SK-N-MC (cell line): ENCODE data around the gene TMPRSS4.

Source experiments
- DNase-seq: peaks from one replicate; pipeline ENCODE4 v3.0.0-alpha.2; 2011; ENCODE audit warnings: low read depth, low spot score
- H3K27ac ChIP-seq: fragments of 200-600 bp; sonication (generic); 2 replicates; pipeline ENCODE4 v1.5.1; 2016; ENCODE audit warnings: mixed run types
- H3K36me3 ChIP-seq: fragments of 200-600 bp; sonication (generic); 2 replicates; pipeline ENCODE4 v1.6.1; 2017; ENCODE audit warnings: antibody characterized with exemption, low read length, mixed read lengths; ENCODE audit not compliant: insufficient read depth
- H3K4me3 ChIP-seq: fragments of 200-600 bp; sonication (generic); 2 replicates; pipeline ENCODE4 v1.5.1; 2016
- H3K9ac ChIP-seq: fragments of 200-600 bp; sonication (generic); 2 replicates; pipeline ENCODE4 v1.8.0; 2017; ENCODE audit warnings: mixed run types, mixed read lengths; ENCODE audit not compliant: insufficient read length
- H3K9me3 ChIP-seq: fragments of 200-600 bp; sonication (generic); 2 replicates; pipeline ENCODE4 v1.6.1; 2017; ENCODE audit warnings: low read depth, mild to moderate bottlenecking, antibody characterized with exemption, low read length, moderate library complexity, mixed read lengths
- EZH2 ChIP-seq: fragments of 200-600 bp; sonication (generic); IDR thresholded peaks from one replicate; pipeline ENCODE4 v1.6.1; 2017; ENCODE audit warnings: antibody characterized with exemption
- FOXP2 ChIP-seq: optimal IDR thresholded peaks from 2 replicates; pipeline ENCODE3; 2011; ENCODE audit warnings: mild to moderate bottlenecking, moderate library complexity; ENCODE audit not compliant: insufficient read depth; ENCODE audit errors: extremely low read length, control extremely low read depth
- POLR2AphosphoS5 ChIP-seq: IDR thresholded peaks from 2 replicates; pipeline ENCODE4 v1.6.1; 2012; ENCODE audit warnings: mild to moderate bottlenecking, low read depth, low read length, borderline replicate concordance

Gene TMPRSS4

DNA sequence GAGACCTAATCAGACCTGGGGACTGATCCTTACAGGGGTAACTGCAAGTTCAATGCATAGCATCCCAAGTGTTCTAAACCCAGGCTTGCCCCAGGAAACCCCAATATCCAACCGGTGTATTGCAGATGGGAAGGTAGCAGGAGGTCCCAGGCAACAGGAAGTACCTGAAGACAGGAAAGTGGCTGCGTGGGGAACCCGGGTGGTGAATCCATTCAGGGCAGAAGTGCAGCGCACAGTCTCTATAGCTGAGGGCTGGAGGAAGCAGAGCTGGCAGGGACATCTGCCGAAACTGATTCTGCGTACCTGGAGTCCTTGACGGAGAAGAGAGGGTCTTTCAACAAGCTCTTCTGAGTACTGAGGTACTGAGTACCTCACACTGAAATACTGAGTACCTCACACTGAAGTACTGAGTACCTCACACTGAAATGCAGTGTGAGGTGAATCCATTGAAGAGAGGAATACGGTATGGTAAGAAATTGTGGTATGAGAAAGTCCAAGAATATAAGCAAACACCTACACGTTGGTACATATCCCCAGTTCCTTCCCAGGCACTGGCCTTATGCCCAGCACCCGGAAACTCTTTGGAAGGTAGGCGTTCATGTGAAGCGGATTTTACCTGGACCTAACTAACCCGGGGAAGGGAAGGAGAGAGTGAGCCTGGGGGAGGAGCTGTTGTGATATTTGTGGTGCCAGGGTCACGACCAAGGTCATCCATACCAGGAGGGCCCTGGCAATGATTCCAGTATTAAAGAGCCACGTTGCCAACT lies 55.7 kb downstream of the TMPRSS4 start:
- H3K27ac ChIP-seq, result no peak overlapping the region
- TF ChIP-seq FOXP2 (no peak), EZH2 (no peak), POLR2AphosphoS5 (no peak)
- no peaks in the 10 kb centered on the region for H3K36me3 ChIP-seq
- H3K9me3 ChIP-seq, result no peaks in the 10 kb centered on the region
- DNase-seq, result no peak
- no peak overlapping the region for H3K9ac ChIP-seq
- H3K4me3 ChIP-seq, result no peak overlapping the region

- TF ChIP-seq POLR2AphosphoS5 (no peak), EZH2 (no peak), FOXP2 (no peak)
- no peak overlapping the region for H3K9ac ChIP-seq
- no peaks in the 10 kb centered on the region for H3K36me3 ChIP-seq
- H3K4me3 ChIP-seq, result no peak overlapping the region
- H3K27ac ChIP-seq, result no peak overlapping the region
- no peak for DNase-seq
- no peaks in the 10 kb centered on the region for H3K9me3 ChIP-seq
Observed at GRCh38 chr11:118133816-118134215, 56.9 kb downstream of the TMPRSS4 start.

DNA sequence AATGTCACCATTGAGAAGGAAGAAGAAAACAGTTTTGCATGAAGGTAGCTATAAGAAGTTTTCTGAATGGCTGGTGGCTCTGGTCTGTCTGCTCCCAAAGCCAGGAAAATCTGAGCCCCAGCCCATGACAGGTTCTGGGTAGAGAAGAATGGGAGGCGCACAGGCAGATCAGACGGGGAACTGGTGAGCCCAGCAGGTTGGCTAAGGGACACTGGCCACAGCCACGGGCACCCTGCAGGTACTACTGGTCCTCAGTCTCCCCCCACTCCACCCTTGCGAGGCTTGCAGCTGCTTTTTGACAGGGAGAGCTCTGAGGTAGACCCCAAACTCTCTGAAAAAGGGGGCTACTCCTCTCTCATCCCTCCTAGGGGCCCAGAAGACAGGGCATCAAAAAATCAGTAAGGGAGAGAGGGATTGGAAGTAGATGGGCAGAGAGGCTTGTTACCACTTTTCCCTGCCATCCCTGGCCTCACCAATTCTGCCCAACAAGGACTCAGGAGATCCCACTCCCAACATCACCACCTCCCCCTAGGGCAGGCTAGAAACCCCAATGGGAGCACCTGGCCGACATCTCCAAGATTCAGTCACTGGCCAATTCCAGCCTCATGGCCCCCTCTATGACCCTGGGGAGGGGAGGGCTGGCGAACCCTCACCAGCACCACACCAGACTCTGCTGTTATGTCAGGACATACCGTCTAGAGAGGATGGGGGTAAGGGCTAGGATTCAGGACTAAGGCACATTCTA lies 58.3 kb downstream of the TMPRSS4 start:
- Histone ChIP-seq H3K36me3 (no peaks in the 10 kb centered on the region), H3K4me3 (no peak overlapping the region), H3K27ac (no peak overlapping the region), H3K9me3 (no peaks in the 10 kb centered on the region), H3K9ac (no peak overlapping the region)
- TF ChIP-seq EZH2 (no peak), POLR2AphosphoS5 (no peak), FOXP2 (no peak)
- DNase-seq, result no peak

DNA sequence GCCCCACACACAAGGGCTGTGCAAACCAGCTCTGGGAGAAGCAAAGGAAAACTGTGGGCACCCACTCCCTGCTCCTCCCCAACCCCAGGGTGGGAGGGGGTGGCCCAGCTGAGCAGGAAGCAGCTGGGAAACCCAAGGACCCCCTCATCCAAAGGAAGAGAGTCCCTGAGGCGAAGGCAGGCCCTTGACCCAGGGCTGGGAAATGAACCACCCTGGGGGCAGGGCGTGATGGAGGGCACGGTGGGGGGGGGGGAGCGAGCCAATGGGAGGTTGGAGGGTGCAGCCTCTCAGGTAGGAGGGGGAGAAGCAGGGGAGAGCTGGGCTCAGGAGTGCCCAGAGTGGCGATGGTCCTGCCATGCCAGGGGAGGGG lies 58.9 kb downstream of the TMPRSS4 start:
- H3K9ac ChIP-seq, result no peak overlapping the region
- H3K36me3 ChIP-seq, result no peaks in the 10 kb centered on the region
- no peaks in the 10 kb centered on the region for H3K9me3 ChIP-seq
- H3K27ac ChIP-seq, result no peak overlapping the region
- DNase-seq, result no peak
- TF ChIP-seq EZH2 (no peak), FOXP2 (no peak), POLR2AphosphoS5 (no peak)
- H3K4me3 ChIP-seq, result no peak overlapping the region

DNA sequence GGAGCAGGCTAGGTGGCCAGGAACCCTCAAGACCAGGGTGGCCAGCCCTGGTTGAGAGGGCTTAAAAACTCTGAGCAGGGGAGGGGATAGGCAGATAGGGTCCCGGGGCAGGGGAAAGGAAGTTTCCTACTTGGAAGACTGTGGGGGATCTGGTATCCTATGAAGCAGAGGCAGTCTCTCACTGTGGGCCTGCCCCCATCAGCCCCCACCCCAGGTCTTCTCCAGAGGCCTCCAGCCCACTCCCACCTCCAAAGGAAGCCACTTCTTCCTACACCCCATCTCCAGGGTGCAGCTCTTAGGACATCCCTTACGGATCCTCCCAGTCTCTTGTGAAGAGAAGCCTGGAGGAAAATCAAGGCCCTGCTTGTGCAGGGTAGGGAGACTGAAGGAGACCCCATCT lies 59.5 kb downstream of the TMPRSS4 start:
- Histone ChIP-seq H3K36me3 (no peaks in the 10 kb centered on the region), H3K27ac (no peak overlapping the region), H3K9me3 (no peaks in the 10 kb centered on the region), H3K9ac (no peak overlapping the region), H3K4me3 (no peak overlapping the region)
- TF ChIP-seq FOXP2 (no peak), EZH2 (no peak), POLR2AphosphoS5 (no peak)
- DNase-seq, result no peak

DNA sequence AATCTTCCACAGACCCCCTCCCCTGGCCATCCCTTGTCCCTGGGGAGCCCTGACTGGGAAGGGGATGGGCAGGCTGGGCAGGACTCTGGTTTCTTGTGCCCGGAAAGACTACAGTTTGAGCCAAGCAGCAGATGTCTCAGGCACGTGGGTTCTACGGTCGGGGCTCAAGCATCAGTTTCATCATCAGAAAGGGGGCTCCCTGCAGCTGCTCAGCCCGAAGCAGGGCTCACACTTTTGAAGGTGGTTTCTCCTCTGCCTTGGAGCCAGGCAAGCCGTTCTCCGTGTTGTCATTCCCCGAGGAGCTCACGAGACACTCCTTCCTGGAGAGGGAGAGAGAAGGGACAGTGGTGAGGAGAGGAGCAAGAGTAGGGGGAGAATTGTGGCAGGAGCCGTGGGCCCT lies 59.9 kb downstream of the TMPRSS4 start:
- H3K4me3 ChIP-seq, result no peak overlapping the region
- no peak for TF ChIP-seq FOXP2
- TF ChIP-seq POLR2AphosphoS5, result no peak
- no peak for TF ChIP-seq EZH2
- no peak overlapping the region for H3K27ac ChIP-seq
- no peaks in the 10 kb centered on the region for H3K36me3 ChIP-seq
- no peak for DNase-seq
- no peak overlapping the region for H3K9ac ChIP-seq
- no peaks in the 10 kb centered on the region for H3K9me3 ChIP-seq

- H3K27ac ChIP-seq, result no peak overlapping the region
- DNase-seq, result no peak
Observed at GRCh38 chr11:118138839-118139420, 62.1 kb downstream of the TMPRSS4 start.

DNA sequence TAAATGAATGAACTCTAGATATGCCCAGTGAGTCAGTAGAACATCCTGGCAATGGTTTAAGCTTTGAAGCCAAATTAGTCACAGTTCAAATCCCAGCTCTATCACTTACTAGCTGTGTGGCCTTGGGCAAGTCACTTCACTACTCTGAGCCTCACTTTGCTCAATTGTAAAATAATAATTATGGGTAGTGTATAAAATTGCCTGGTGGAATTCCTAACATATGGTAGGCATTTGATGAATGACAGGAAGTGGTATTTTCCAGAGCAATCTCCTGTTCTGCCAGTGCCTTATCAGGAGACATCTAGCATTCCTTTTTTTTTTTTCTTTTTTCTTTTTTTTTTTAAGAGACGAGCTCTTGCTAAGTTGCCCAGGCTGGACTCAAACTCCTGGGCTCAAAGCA lies 62.7 kb downstream of the TMPRSS4 start:
- peak; percentile 66 for DNase-seq
- Histone ChIP-seq H3K9me3 (no peaks in the 10 kb centered on the region), H3K9ac (no peak overlapping the region), H3K27ac (no peak overlapping the region), H3K4me3 (no peak overlapping the region), H3K36me3 (no peaks in the 10 kb centered on the region)
- TF ChIP-seq POLR2AphosphoS5 (no peak), FOXP2 (no peak), EZH2 (no peak)

More at GRCh38 chr11:118138839-118139420, 62.1 kb downstream of the TMPRSS4 start:
- H3K36me3 ChIP-seq, result no peaks in the 10 kb centered on the region
- no peak overlapping the region for H3K4me3 ChIP-seq
- H3K9me3 ChIP-seq, result no peaks in the 10 kb centered on the region
- no peak overlapping the region for H3K9ac ChIP-seq
- TF ChIP-seq EZH2, result no peak

- Histone ChIP-seq H3K4me3 (no peak overlapping the region), H3K27ac (no peak overlapping the region), H3K9ac (no peak overlapping the region), H3K36me3 (no peaks in the 10 kb centered on the region), H3K9me3 (no peaks in the 10 kb centered on the region)
- no peak for TF ChIP-seq FOXP2
- TF ChIP-seq POLR2AphosphoS5, result no peak
- no peak for TF ChIP-seq EZH2
- DNase-seq, result no peak
Observed at GRCh38 chr11:118142081-118142480, 65.2 kb downstream of the TMPRSS4 start.
